ENCODE data around the gene PAF1.

Gene PAF1

DNA sequence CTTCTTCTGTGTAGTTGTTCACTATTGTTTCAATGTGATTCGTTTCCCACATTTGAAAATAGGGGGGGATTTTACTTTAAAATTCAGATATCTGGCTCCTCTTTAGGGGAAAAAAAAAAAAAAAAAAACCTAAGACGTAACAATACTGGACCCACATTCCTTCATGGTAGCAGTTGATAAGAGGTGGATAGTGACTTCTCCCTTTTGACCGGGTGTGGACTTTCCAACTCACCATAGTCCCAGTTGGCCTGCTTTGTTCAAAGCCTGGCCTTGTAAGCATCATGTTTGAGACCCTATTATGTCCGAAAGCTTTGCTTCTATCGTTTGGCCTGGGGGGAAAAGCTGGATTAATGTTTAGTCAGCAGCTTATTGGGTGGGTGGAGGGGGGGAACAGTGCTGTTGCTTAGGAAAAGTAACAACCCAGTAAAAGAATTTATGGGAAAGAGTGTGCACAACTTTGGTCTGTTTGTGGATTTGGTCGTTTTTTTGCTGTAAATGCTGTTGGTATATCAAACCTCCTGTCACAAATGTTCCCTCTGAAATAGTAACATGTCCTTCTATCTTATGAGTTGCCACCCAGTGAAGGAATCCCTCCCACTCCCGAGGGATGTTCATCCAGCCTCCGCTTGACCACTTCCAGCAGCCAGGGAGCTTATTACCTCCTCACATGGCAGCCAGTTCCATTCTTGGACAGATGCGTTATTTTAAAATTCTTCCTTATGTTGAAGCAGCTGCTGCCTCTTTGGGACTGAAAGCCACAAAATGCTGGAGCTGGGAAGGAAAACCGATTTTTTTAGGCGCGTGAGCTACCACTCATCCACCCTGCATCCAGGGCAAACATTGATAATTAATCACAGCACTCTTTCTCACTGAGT is 38.3 kb downstream of the PAF1 start:
- no peak for TF ChIP-seq ZFX (IDR thresholded peaks at IDR 0.05)
- no peak for TF ChIP-seq CTCF (conservative IDR thresholded peaks at IDR 0.05)
- no peak overlapping the region for H3K27ac ChIP-seq

- TF ChIP-seq ZFX (IDR thresholded peaks at IDR 0.05) = no peak
- no peak for TF ChIP-seq CTCF (conservative IDR thresholded peaks at IDR 0.05)
- H3K27ac ChIP-seq = no peak overlapping the region
Observed at GRCh38 chr19:39351537-39352064, 39.3 kb downstream of the PAF1 start.

DNA sequence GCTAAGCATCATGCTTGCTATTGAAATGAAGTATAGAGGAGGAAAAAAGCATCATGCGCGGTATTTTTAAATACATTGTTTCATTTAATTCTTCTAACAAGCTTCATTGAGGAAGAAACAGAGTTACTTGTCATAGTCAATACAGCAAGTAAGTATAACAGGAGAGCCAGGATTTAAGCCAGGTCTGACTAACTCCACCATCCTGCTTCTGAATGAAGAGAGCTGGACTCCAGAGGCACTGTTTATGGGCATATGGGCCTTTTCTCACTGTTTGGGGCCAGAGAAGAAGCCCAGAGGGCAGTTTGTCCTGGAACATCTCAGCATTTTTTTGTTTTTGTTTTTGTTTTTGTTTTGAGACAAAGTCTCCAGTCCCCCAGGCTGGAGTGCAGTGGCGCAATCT is 40.8 kb downstream of the PAF1 start:
- TF ChIP-seq ZFX (IDR thresholded peaks at IDR 0.05) (no peak), CTCF (conservative IDR thresholded peaks at IDR 0.05) (no peak)

GRCh38 chr19:39349326-39349725 is 41.6 kb downstream of the PAF1 start:
- TF ChIP-seq ZFX (IDR thresholded peaks at IDR 0.05) (no peak), CTCF (conservative IDR thresholded peaks at IDR 0.05) (no peak)
- H3K27ac ChIP-seq = no peak overlapping the region

More for the DNA sequence above, 40.8 kb downstream of the PAF1 start:
- H3K27ac ChIP-seq = no peak overlapping the region

- TF ChIP-seq ZFX (IDR thresholded peaks at IDR 0.05) = no peak
- TF ChIP-seq CTCF (conservative IDR thresholded peaks at IDR 0.05) = no peak
- H3K27ac ChIP-seq = no peak overlapping the region
Observed at GRCh38 chr19:39347332-39348164, 43.4 kb downstream of the PAF1 start.

DNA sequence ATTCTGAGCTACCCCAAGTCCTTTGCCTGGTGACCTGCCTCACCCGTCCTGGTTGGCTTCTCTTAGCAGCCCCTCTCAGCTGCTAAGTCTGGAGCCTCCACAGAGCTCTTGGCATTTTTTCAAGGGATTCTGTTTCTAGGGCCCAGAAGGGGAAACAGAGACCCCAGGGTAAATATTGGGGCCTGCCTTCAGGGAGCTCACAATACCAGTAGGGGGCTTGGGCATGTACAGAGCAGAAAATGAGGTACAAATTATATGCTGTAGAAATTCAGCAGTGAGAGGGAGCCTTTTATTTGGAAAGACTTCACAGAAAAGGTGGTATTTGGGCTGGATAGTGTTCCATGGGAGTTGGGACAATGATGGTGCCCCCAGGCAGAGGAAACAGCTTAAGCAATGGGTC is 45.0 kb downstream of the PAF1 start:
- H3K27ac ChIP-seq = no peak overlapping the region
- TF ChIP-seq CTCF (conservative IDR thresholded peaks at IDR 0.05) (no peak; the same call in 1 of the 2 replicates), ZFX (IDR thresholded peaks at IDR 0.05) (no peak)

All from C4-2B (cell line).